Activated CD8-positive, alpha-beta memory T cell treated with anti-CD3 and anti-CD28 coated beads, Interleukin-2, amount 50 U/mL, for 48 hours (primary cell): ENCODE measurements around the gene MEGF11.

Experiments
- DNase-seq: peaks from one replicate; pipeline ENCODE4 v3.0.0-alpha.2; 2020

MEGF11 gene

DNA sequence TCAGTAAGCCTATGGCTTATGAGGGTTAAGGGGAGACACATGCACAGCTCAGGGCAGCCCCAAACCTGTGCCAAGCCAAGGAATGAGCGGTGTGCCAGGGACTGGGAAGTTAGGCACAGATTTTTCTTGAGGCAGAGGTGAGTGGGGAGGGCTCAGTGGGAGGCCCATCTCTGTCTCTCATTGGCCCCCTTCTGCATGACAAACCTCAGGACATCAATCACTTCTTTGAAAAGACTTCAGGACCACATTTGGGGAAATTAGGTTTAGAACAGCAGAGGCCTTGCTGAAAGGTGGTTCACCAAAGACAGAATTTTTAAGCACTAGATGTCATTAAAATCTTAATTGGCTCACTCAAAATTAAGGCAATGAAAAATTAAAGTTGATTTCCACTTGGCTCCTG, 327.1 kb downstream of the MEGF11 start:
- DNase-seq, result no peak

DNA sequence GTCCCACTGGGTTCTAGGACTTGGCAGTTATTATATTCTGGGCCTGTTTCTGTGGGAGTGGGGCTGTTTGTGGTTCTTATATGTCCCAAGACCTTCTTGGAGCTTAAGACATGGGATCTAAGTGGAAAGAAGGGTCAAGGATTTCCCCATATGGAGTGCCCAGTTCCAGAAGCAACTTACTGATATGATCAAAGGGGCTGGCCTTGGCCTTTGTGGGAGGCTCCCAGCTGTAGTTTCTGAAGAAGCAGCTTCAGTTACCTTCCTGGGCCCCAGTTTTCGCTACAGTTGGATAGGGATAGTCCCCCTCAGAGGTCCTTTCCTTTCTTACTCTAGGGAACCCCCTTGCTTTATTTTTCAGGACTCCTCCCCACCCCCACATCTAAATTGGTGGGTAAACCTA, 328.2 kb downstream of the MEGF11 start:
- no peak for DNase-seq

DNA sequence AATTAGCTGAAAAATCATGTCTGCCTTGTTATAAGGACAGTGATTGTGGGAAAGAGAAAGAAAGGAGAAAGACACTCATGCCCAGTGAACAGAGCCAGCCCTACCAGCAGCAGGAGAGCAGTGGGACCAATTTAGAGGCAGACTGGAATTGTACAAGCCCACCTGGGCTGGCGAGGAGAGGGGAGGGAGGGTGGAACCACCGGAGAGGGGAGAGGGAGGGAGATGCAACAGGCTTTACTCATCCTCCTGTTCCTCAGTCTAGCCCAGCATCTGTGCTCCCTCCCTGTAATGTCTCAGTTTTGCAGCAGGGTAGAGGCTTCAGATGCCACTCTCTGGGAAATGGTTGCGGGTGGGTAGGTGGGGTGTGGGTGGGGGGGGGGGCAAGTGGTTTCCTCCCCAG, 329.5 kb downstream of the MEGF11 start:
- no peak for DNase-seq

DNA sequence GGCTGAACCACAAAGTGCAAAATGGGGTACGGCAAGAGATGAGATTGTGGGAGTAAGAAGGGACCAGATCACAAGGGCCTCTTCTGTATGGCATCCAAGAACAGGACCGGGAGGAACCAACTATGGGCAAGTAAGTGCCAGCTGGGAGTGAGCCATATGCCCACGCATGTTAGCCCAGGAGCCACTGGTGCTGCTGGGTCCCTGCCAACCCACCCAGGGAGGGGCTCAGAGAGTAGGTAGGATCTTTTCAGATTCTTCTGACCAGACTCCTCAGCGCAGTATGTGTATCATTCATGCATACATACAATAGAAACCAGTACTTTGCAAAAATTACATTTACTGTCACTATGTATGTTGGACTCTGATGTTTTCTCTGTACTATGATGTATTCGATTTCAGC, 330.3 kb downstream of the MEGF11 start:
- no peak for DNase-seq

DNA sequence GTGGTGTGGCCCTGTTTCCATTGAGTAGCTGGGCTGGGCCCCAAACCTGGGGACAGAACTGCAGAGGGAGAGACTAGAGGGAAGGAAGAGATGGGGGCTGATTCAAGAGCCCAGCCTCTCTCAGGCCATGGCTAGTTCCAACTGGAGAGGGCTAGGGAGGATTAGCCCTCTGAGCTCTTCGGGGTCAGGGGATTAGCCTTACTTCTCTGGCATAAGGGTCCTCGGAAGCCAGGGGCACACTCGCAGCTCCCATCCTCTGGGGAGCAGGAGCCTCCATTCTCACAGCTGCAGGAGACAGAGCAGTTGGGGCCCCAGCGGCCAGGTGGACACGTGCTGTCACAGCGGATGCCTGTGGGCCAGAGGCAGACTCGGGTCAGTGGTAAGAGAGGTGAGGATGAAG, 330.9 kb downstream of the MEGF11 start:
- no peak for DNase-seq

DNA sequence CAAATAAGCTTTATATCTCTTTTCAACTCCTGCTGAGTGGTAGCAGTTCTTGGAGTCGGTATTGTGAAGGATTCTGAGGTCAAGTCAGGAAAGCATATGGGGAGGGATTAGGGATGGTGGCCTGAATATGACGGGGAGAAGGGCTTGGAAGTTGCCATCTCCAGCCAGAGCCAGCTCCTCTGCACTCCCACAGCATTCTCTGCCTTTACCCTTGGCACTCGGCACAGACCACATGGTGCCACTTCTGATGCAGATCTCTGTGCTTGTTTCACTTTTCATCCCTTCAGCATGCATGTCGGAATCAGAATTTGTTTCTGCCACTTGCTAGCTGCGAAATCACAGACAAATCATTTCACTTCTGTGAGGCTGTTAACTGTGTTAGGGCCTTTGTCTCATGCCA, 331.8 kb downstream of the MEGF11 start:
- DNase-seq, result no peak

DNA sequence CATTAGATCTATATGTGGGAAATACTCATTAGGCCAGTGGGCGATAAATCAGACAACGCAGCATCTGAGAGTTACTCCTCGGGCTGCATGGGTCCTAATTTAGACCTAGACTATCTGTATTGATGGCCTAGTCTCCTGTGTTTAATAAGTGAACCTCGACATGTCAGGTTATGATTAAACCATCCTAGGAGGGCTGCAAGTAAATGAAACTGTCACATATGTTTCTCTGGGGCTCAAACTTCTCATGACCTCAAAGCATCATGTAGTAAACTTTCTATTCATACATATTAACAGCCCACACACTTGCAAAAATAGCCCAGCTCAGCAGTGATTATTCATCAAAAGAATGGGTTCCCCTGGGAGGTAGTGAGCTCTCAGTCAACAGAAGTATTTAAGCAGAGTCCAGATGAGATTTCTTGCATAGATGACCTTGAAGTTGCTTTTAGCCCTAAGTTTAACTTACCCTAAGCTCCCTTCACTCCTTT, 332.7 kb downstream of the MEGF11 start:
- no peak for DNase-seq

DNA sequence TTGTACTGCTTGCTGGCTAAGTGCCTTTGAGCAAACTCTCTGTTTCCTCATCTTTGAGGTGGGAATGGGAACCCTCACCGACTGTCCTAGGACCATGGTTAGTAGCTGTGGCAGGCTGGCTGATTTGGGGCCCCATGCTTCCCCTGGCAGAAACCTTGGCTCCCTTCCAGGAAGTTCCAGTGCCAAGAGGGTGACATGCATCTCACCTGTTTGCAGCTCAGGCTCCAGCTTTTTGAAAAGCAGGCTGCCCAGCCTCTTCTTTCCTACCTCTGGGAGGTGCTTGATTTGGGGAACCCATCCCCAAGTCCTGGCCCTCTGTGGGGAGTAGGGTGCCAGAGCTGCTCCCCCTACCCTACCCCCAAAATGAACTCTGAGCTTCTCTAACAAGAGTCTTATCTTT, 333.4 kb downstream of the MEGF11 start:
- DNase-seq, result no peak

DNA sequence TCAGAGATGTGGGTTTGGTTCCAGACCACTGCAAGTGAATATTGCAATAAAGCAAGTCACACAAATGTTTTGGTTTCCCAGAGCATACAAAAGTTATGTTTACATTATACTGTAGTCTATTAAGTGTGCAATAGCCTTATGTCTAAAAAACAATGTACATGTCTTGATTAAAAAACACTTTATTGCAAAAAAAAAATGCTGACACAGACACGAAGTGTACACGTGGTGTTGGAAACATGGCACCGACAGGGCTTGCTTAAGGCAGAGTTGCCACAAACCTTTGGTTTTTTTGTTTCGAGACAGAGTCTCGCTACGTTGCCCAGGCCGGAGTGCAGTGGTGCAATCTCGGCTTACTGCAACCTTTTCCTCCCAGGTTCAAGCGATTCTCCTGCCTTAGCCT, 334.2 kb downstream of the MEGF11 start:
- DNase-seq, result no peak

DNA sequence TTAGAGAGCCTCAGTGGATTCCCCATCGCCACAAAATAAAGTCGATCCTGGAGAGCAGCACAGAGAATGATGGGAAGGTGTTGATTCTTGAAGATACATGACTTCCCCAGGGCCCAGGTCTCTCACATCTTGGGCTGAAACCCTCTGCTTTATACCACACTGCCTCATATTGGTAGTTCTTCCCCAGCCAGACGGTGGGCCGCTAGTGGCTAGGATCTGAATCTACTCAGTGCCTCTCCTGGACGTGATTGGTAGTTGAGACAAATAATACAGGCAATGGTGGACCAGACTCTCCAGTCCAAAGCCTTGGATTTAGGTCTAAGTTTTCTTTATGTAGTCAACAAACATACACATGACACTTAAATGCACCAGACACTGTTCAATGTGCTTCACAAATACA, 334.6 kb downstream of the MEGF11 start:
- DNase-seq, result no peak

DNA sequence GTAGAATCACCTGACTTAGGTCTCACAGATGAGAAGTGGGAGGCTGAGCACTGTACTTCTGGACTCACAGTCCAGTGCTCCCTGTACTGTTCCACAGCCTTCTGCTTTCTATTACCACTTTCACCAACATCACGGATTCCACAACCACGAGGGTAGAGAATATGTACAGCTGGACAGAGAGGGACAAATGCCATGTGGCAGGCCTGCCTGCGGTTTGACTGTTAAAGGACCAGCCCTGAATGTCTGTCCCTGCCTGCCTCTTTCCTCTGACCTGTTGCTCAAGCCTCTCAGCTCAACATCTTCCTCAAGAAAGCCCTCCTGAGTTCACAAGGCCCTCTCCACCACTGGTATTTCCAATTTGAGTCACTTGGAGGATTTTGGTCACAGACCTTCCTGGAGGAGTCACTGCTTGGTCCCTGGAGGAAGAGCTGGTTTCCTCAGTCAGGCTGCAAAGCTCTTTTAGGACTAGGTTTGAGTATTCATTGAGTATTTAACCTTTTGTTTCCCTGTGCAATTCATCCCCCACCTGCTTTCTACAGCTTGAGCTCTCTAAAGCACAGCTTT, 335.1 kb downstream of the MEGF11 start:
- no peak for DNase-seq

DNA sequence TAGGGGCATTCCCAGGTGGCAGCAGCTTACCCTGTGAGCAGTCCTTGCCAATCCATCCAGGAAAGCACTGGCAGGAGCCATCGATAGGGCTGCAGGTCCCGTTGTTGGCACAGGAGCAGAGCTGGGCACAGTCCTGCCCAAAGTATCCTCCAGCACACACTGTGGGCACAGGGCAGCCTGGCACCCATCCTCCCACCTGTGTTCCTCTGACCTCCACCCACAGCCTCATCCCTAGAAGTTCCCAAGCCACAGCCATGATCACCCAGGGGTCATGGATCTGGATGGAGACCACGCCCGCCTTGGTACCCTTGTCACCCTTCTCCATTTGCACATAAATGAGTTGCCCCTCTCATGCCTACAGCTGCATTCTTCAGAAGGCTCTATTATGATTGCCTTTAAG, 335.6 kb downstream of the MEGF11 start:
- DNase-seq, result no peak

DNA sequence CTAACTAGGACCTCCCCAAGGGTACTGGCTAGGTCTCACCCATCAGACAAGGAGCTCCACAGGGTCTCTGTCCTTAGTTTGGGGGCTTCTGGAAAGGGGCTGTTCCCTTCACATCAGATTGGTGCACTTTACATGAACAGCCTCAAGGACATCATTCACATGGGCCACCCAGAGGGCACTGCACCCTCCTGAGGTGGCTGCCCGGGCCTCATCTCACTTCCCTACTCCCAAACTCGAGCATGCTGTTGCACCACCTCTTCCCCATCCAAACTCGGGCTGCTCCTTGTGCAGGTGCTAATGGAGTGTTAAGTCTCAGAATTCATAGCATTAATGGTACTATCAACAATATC, 336.2 kb downstream of the MEGF11 start:
- DNase-seq, result no peak

DNA sequence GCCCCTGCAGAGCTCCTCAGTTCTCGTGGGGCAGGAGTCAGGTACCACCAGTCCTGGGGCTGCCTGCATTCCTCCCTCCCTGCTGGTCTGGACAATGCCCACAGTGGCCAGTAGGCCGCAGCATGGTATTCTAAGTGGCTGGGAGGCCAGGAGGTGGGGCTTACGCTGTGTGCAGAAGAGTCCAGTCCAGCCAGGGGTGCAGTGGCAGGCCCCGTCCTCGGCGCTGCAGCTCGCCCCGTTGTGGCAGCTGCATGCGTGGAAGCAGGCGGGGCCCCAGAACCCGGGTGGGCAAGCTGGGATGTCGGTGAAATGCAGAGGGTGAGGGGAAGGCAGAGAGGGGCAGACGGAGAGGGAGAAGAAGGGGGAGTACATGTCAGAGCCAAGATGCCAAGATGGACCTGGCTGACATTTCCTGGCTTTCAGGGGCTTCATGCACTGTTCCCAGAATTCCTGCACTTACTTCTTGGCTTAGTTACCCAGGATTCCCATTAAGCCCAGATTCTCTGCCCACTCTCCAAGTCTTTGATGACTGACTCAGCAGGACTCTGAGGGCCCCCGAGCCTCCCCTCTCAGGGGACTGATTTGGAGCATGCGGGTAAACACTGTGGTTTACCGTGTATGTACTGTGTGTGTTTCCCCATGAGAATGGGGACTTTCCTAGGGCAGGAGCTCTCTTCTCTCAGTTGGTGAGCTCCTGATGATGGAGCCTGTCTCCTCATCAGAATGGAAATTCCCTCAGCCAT, 336.7 kb downstream of the MEGF11 start:
- peak; percentile 65 for DNase-seq

DNA sequence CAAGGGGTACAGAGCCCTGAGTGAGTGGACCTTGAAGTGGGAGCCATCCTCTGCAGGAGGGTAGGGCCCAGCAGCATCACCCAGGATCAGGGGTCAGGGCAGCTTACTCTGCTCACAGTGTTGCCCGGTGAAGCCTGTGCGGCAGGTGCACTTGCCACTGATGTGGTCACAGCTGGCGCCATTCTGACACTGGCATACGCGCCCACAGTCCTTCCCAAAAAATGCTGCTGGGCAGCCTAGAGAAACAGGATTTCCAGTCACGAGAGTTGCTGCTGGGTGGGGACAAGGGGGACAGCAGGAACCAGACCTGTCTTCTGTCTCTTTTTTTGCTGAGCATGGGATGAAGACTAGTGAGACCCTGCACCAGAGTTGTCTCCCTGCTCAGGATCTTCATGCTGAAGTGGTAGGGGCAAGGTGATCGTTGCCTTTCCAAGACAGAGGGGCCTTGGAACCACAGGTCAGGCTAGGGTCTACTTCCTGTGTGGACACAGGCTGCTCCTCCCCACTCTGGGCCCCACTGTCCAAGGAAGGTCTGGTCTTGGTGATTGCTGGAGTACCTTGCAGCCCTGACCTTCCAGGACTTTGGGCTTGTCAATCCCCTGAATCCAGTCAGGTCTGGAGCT, 337.4 kb downstream of the MEGF11 start:
- no peak for DNase-seq

DNA sequence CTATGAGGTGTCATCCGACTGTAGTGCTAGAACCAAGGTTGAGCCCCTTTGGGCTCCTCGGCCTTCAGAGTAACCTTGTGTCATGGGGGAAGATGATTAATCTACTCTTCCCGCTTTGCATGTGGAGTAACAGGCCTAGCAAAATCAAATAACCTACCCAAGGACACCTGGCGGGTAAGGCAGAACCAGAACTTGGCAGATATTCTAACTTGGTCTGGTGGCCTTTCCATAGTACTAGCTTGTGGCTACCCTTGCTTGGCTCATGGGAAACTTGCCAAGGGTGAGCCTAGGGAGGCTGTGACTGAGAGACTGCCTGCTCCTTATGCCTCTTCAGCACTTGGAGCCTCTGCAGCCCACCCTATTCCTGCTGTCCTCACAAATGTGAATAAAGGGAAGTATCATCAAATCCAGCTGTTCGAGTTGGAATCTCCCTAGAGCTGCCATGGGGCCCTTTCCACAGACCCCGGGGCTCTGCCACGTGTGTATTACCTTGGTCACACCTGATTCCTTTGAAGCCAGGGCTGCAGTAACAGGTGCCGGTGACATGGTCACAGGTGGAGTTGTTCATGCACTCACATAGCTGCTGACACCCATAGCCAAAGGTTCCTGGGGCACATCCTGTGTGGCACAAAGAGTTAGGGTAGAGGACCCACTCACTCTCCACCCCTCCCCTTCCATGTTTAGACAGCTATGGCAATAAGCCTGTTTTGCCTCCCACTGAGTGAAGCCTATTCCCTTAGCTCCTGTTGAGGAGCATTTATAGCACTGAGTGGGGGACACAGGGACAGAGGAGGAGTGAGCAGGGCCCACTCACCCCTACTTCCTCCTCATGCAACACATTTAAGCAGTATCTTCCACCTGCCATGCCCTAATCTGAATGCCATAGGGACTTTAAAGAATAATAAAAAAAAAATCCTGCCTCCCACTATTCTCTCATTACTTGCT, 338.3 kb downstream of the MEGF11 start:
- DNase-seq, result no peak

DNA sequence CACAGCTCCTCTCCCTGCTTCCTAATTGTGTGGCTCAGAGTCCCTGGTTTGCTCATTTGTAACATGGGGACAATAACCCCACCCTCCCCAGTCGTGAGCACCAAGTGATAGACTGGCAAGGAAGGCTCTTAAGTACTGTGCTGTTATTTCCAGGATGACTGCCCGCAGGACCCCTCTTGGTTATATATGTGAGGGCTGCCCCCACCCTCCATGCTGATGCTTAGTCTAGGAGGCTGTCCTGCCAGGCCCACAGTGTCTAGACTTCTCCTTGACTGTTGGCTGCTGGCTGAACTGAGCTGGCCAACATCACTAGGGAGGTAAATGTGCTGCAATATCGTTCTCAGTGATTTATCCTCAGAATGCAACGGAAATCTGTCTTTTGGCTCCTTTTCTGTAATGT, 339.2 kb downstream of the MEGF11 start:
- DNase-seq, result no peak

DNA sequence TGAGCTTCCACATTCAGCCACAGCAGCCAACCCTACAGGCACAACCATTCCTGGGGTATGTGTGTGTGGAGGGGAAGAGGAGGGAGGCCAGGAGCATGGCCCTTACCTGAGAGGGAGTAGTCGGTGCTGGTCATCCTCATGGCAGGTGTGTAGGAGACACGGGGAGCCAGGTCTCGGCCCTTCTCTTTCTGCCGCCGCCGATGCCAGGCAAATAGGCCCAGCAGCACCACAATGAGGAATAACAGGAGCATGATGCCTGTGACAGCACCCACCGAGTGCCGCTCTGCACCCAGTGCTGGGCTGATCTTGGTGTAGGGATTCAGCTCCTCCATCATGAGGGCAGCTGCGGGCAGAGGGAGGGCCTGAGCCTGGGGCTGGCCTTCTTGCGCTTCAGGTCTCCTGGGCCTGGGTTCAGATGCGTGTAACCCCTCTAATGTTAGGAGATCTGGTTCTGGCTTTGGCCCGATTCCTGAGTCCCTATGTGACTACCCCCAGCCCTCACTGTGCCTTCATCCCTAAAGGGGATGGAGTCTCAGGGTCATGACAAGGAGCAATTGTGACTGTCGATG, 339.8 kb downstream of the MEGF11 start:
- DNase-seq, result no peak

DNA sequence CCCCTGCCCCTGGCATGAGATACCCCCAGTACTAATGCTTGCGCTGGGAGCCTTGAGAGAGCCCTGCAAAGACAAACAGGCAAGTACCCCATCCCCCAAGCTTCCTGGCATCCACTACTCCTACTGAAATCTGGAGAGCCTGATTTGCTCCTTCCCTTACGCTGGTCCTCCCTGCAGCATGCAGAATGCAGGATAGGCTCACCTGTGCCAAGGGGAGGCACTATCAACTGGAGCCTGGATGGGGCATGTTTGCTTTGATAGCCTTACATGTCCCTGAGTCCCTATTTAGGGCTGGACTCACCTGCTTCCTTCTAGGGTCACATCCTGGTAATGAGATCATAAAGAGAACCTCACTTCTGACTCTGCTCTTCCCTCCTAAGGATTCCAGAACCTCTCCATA, 341.3 kb downstream of the MEGF11 start:
- no peak for DNase-seq

DNA sequence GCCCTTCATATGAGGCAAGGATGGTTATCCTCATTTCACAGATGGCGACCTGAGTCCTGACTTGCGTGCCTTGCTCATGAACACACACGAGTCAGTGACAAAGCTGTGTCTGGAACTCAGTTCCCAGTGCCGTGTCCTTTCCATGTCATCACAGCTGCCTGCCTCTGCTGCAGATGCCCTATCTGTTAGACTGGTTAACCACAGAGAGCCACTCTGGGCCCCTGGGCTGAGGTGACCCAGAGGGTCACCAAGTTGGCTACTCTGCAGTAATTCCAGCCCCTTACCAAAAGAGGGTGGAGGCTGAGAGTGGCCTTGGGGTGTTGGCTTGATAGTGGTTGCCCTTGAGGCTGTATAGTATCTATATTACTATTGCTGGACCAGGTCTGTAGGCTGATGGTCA, 343.2 kb downstream of the MEGF11 start:
- no peak for DNase-seq

DNA sequence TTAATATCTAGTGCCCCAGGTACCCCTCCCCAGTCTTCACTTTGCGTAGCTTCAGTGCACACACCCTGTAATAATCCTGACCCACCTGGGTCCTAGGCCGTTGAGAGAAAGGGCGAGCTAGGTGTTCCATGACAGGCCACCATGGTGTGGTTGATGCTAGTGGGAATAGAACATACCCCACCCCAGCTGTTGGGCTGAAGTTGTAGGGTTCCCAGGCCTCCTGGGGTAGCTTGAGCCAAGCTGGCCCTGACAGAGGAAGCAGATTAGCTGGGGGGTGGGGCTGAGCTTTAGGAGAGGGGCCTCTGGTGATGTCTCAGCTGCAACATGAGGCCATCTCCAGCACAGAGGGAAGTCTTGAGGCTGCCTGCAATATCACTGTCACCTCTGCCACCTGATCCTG, 343.7 kb downstream of the MEGF11 start:
- DNase-seq, result no peak

DNA sequence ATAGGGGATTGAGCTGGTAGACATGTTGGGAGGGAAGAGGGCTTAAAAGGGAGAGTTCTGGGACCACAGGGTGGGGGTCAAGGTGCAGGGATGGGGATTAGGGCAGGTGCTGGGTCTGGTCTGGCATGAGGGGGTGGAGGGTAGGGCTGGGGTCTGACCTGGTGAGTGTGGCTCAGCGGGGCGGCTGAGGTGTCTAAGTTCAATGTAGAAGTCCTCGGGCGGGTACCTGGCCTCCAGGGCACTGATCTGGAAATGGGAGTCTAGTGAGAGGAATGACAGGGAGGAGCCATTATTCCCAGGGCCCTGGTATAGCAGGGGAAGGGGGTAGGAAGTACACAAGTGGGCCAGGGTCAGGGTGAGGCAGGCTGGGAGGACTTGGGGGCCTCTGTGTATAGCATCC, 344.7 kb downstream of the MEGF11 start:
- no peak for DNase-seq

DNA sequence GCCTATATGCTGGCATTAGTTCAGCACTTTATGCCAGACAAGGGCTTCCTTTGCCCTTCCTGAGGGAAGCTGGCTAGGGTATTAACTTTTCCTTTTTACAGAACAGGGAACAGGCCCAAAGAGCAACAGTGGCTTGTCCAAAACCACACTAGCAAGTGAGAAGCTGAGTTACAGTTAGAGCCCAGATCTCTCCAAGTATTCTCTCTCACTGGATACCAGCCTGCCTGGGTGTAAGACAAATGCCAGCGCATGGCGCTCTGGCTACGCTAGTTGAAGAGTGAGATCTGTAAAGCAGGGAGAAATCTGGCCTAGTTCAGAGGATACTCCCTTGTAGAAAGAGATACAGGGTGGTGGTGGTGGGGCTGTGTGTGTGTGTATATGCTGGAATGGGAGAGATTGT, 345.9 kb downstream of the MEGF11 start:
- DNase-seq, result no peak
